Measurements from ENCODE around the gene CCDC80.

DNA sequence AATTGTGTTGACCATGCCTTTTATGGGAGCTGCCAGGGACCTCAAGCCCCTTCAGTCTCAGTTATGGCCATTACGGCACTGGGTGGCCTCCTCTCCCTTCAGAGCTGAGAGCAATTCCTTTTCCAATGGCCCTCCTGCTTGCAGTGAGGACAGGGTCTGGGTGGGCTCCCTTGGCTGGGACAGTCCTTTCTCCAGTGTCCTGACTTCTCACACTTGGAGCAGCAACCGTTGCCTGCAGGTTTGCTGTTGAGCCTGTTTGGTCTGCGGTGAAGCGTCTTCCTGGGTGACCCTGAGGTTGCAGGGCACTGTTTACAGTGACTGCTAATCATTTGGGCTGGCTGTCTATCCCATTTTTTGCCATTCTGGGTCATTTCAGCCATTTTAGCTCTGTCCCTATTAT lies 3.5 kb upstream of the CCDC80 start:
- TF ChIP-seq, protein P1, sequence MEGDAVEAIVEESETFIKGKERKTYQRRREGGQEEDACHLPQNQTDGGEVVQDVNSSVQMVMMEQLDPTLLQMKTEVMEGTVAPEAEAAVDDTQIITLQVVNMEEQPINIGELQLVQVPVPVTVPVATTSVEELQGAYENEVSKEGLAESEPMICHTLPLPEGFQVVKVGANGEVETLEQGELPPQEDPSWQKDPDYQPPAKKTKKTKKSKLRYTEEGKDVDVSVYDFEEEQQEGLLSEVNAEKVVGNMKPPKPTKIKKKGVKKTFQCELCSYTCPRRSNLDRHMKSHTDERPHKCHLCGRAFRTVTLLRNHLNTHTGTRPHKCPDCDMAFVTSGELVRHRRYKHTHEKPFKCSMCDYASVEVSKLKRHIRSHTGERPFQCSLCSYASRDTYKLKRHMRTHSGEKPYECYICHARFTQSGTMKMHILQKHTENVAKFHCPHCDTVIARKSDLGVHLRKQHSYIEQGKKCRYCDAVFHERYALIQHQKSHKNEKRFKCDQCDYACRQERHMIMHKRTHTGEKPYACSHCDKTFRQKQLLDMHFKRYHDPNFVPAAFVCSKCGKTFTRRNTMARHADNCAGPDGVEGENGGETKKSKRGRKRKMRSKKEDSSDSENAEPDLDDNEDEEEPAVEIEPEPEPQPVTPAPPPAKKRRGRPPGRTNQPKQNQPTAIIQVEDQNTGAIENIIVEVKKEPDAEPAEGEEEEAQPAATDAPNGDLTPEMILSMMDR (IDR thresholded peaks at IDR 0.05) = no peak
- no peak for TF ChIP-seq POLR2AphosphoS5 (IDR thresholded peaks at IDR 0.05)
- TF ChIP-seq POLR2A (IDR thresholded peaks at IDR 0.05) = no peak

Measured in suprapubic skin (tissue), 4 donors.